GM21447 (cell line): Measurements from ENCODE around the gene MCM3.

Experiments
- ATAC-seq: cut with Tn5 transposase; IDR thresholded peaks from one replicate; pipeline ENCODE4 v1.9.1; 2021; ENCODE audit not compliant: unreplicated experiment

Gene MCM3

GRCh38 chr6:52284460-52285176 lies at the start of gene MCM3:
Gene MCM3 (minus strand): TSS chr6:52284742. CDS start chr6:52284674, 68 bp downstream.
- peak; percentile 97 for ATAC-seq

- ATAC-seq = peak; percentile 62
Observed at GRCh38 chr6:52333840-52334200, 49.3 kb upstream of the MCM3 start.

- ATAC-seq = no peak
Observed at GRCh38 chr6:52331793-52332457, 47.4 kb upstream of the MCM3 start.

GRCh38 chr6:52330470-52330869 lies 45.9 kb upstream of the MCM3 start:
- no peak for ATAC-seq

GRCh38 chr6:52328729-52329128 lies 44.2 kb upstream of the MCM3 start:
- no peak for ATAC-seq

GRCh38 chr6:52328303-52328662 lies 43.7 kb upstream of the MCM3 start:
- ATAC-seq = no peak

GRCh38 chr6:52326540-52327364 lies 42.2 kb upstream of the MCM3 start:
- ATAC-seq = no peak

GRCh38 chr6:52325695-52326471 lies 41.3 kb upstream of the MCM3 start:
- ATAC-seq = no peak

- no peak for ATAC-seq
Observed at GRCh38 chr6:52324189-52324588, 39.6 kb upstream of the MCM3 start.

GRCh38 chr6:52317841-52318581 lies 33.5 kb upstream of the MCM3 start:
- ATAC-seq = peak; percentile 100

GRCh38 chr6:52317211-52317610 lies 32.7 kb upstream of the MCM3 start:
- ATAC-seq = no peak

GRCh38 chr6:52314752-52315151 lies 30.2 kb upstream of the MCM3 start:
- ATAC-seq = no peak

GRCh38 chr6:52312461-52312860 lies 27.9 kb upstream of the MCM3 start:
- ATAC-seq = no peak

GRCh38 chr6:52310932-52311331 lies 26.4 kb upstream of the MCM3 start:
- no peak for ATAC-seq

GRCh38 chr6:52307900-52308372 lies 23.4 kb upstream of the MCM3 start:
- ATAC-seq = no peak

- no peak for ATAC-seq
Observed at GRCh38 chr6:52306972-52307870, 22.7 kb upstream of the MCM3 start.

- peak; percentile 64 for ATAC-seq
Observed at GRCh38 chr6:52305948-52306767, 21.6 kb upstream of the MCM3 start.

GRCh38 chr6:52305411-52305810 lies 20.9 kb upstream of the MCM3 start:
- no peak for ATAC-seq
